ENCODE results near the gene HS3ST3B1.
A peak's percentile ranks its signal among the peaks of the same experiment; 100 is the strongest.

The HS3ST3B1 gene

GRCh38 chr17:14303343-14304221 is 2.7 kb downstream of the HS3ST3B1 start:
- peak; percentile 53 for DNase-seq

GRCh38 chr17:14304222-14304772 is 3.4 kb downstream of the HS3ST3B1 start:
- DNase-seq: no peak

GRCh38 chr17:14304773-14305517 is 4.1 kb downstream of the HS3ST3B1 start:
- DNase-seq: no peak

GRCh38 chr17:14305785-14306496 is 5.1 kb downstream of the HS3ST3B1 start:
- no peak for DNase-seq

- DNase-seq: no peak
These were observed 5.7 kb downstream of the HS3ST3B1 start for GRCh38 chr17:14306596-14306995.

- DNase-seq: no peak
These were observed 6.7 kb downstream of the HS3ST3B1 start for GRCh38 chr17:14307560-14308024.

GRCh38 chr17:14308636-14308964 is 7.7 kb downstream of the HS3ST3B1 start:
- DNase-seq: no peak

- peak; percentile 96 for DNase-seq
These were observed 8.3 kb downstream of the HS3ST3B1 start for GRCh38 chr17:14308965-14309879.

- DNase-seq: no peak
These were observed 9.2 kb downstream of the HS3ST3B1 start for GRCh38 chr17:14310101-14310500.

GRCh38 chr17:14310605-14311004 is 9.7 kb downstream of the HS3ST3B1 start:
- DNase-seq: no peak

GRCh38 chr17:14311186-14311705 is 10.4 kb downstream of the HS3ST3B1 start:
- no peak for DNase-seq

GRCh38 chr17:14311981-14312380 is 11.1 kb downstream of the HS3ST3B1 start:
- no peak for DNase-seq

GRCh38 chr17:14312522-14312921 is 11.6 kb downstream of the HS3ST3B1 start:
- no peak for DNase-seq

GRCh38 chr17:14316126-14316832 is 15.4 kb downstream of the HS3ST3B1 start:
- DNase-seq: no peak

GRCh38 chr17:14317383-14317782 is 16.5 kb downstream of the HS3ST3B1 start:
- no peak for DNase-seq

- no peak for DNase-seq
These were observed 17.4 kb downstream of the HS3ST3B1 start for GRCh38 chr17:14318109-14318917.

GRCh38 chr17:14318918-14319205 is 18.0 kb downstream of the HS3ST3B1 start:
- peak; percentile 20 for DNase-seq

GRCh38 chr17:14320098-14320497 is 19.2 kb downstream of the HS3ST3B1 start:
- DNase-seq: no peak

- DNase-seq: no peak
These were observed 20.0 kb downstream of the HS3ST3B1 start for GRCh38 chr17:14320734-14321475.
